Type B pancreatic cell (in vitro differentiated cells): Measurements from ENCODE around the gene TNRC6C. TPM values are rescaled to one million over a fixed set of nuclear protein-coding genes. Genes with fewer than 3 reads are reported as not detected.
"Not testable (repeated sequence)": the region's sequence is repeated elsewhere in the genome, so short reads cannot be mapped to it uniquely, and the experiment has no call there.

ENCODE experiments used
- DNase-seq: peaks from one replicate; pipeline ENCODE4 v3.0.0; 2021; ENCODE audit warnings: mixed read lengths; ENCODE audit not compliant: unreplicated experiment; ENCODE audit errors: extremely low spot score
- H3K27ac Mint-ChIP-seq: 2 replicates; pipeline ENCODE4 v1.8.0; 2021; ENCODE audit warnings: mild to moderate bottlenecking, mixed read lengths
- H3K27me3 Mint-ChIP-seq: 2 replicates; pipeline ENCODE4 v1.8.0; 2021; ENCODE audit warnings: mixed read lengths
- H3K36me3 Mint-ChIP-seq: 2 replicates; pipeline ENCODE4 v1.8.0; 2021; ENCODE audit warnings: mixed read lengths
- H3K4me1 Mint-ChIP-seq: one replicate; pipeline ENCODE4 v1.8.0; 2021; ENCODE audit warnings: mixed read lengths; ENCODE audit not compliant: unreplicated experiment
- H3K4me3 Mint-ChIP-seq: 2 replicates; pipeline ENCODE4 v1.8.0; 2021; ENCODE audit warnings: mild to moderate bottlenecking, mixed read lengths
- H3K9me3 Mint-ChIP-seq: 2 replicates; pipeline ENCODE4 v1.8.0; 2021; ENCODE audit warnings: mixed read lengths
- CTCF ChIP-seq: fragments of 200-600 bp; sonication (generic); conservative IDR thresholded peaks from 2 replicates; pipeline ENCODE4 v1.5.0; 2021; ENCODE audit warnings: antibody characterized with exemption, mild to moderate bottlenecking
- total RNA-seq: library from RNA; stranded (reverse); gene quantifications from 2 replicates; pipeline ENCODE4 v1.2.1, GENCODE V29; 2021; ENCODE audit warnings: low replicate concordance

The TNRC6C gene
- total RNA-seq, 1 donor from 2014 or later = 36.7 TPM

DNA sequence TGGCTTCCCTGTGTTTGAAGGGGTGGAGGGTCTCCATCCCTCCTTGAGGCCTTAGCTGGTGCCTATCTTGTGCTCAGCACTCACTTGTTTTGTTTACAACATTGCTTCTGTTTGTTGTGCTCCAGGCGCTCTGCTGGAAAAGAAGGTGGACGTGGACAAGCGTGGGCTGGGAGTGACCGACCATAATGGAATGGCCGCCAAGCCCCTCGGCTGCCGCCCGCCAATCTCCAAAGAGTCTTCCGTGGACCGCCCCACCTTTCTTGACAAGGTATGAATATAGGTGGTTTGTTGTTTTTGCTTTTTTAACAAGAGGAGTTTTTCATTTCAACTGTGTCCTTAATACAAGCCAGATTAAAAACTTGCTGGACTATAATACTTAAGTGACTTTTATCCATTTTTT lies 116.5 kb downstream of the TNRC6C start:
- H3K4me1 Mint-ChIP-seq = no peaks in the 10 kb centered on the region
- no peaks in the 10 kb centered on the region for H3K27me3 Mint-ChIP-seq
- DNase-seq = no peak
- peaks cover 19% of the 10 kb centered on the region for H3K36me3 Mint-ChIP-seq
- TF ChIP-seq CTCF = no peak
- no peak overlapping the region for H3K4me3 Mint-ChIP-seq
- no peak overlapping the region for H3K27ac Mint-ChIP-seq
- H3K9me3 Mint-ChIP-seq = no peaks in the 10 kb centered on the region

- Mint-ChIP-seq H3K4me3 (no peak overlapping the region), H3K36me3 (peaks cover 21% of the 10 kb centered on the region), H3K4me1 (no peaks in the 10 kb centered on the region), H3K9me3 (no peaks in the 10 kb centered on the region), H3K27me3 (no peaks in the 10 kb centered on the region), H3K27ac (no peak overlapping the region)
- no peak for TF ChIP-seq CTCF
- DNase-seq = no peak
Measured at GRCh38 chr17:78075545-78075944, 117.0 kb downstream of the TNRC6C start.

DNA sequence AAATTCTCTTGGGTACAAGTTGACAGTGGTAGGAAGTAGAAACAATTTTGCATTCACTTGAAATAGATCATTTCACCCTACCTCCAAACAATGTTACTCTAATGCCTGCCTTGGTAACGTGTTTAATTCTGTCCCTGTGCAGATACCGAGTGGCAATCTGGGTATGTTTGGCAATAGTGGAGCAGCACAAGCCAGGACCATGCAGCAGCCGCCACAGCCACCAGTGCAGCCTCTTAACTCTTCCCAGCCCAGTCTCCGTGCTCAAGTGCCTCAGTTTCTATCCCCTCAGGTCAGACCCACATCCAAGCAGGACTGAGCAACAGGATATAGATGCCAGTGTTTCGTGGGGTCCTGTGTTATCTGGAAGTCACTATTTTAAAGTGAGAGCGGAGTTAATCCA lies 120.8 kb downstream of the TNRC6C start:
- Mint-ChIP-seq H3K4me1 (peaks cover 6% of the 10 kb centered on the region), H3K9me3 (no peaks in the 10 kb centered on the region), H3K27ac (no peak overlapping the region), H3K36me3 (peaks cover 26% of the 10 kb centered on the region), H3K4me3 (no peak overlapping the region), H3K27me3 (no peaks in the 10 kb centered on the region)
- TF ChIP-seq CTCF = no peak
- no peak for DNase-seq

DNA sequence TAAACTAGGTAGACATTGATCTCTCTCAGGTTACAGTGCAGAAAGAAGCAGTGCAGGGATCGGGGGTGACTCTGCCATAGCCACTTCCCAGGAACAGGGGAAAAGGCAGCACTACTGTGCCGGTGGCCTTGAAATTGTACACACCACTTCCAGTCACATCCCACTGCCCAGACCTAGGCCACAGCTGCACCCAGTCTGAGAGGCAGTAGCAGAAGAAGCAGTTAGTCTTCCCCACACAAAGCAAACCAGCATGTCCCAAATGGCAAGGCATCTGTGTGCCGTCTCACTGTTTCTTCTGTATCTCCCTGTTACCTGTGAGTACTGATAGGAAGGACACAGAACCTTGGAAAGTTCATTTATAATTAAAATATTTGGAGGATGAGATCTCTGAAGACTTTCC lies 123.0 kb downstream of the TNRC6C start:
- peaks cover 6% of the 10 kb centered on the region for H3K4me1 Mint-ChIP-seq
- no peaks in the 10 kb centered on the region for H3K27me3 Mint-ChIP-seq
- H3K36me3 Mint-ChIP-seq = peaks cover 22% of the 10 kb centered on the region
- H3K9me3 Mint-ChIP-seq = no peaks in the 10 kb centered on the region
- no peak overlapping the region for H3K4me3 Mint-ChIP-seq
- no peak overlapping the region for H3K27ac Mint-ChIP-seq
- DNase-seq = no peak
- TF ChIP-seq CTCF = no peak

- H3K4me3 Mint-ChIP-seq, H3K27ac Mint-ChIP-seq, DNase-seq, H3K9me3 Mint-ChIP-seq, H3K27me3 Mint-ChIP-seq, H3K4me1 Mint-ChIP-seq: not testable (repeated sequence)
- H3K36me3 Mint-ChIP-seq = peaks cover 22% of the 10 kb centered on the region
Measured at GRCh38 chr17:78082355-78082872, 123.9 kb downstream of the TNRC6C start.

DNA sequence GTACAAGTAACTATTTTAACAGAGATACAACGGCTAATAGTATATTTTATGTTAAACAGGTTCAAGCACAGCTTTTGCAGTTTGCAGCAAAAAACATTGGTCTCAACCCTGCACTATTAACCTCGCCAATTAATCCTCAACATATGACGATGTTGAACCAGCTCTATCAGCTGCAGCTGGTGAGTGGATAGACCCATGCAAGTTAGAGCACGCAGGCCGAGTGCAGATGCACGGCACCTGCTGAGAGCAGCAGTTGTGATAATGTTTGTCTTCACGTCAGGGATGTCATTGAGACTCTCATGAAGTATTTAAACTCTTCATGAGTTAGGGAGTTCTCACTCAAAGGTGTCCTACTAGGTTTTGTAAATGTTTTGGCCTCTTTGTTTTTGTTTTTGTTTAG lies 124.5 kb downstream of the TNRC6C start:
- H3K4me3 Mint-ChIP-seq = no peak overlapping the region
- H3K27ac Mint-ChIP-seq = no peak overlapping the region
- H3K36me3 Mint-ChIP-seq = peaks cover 22% of the 10 kb centered on the region

More for the DNA sequence above, 124.5 kb downstream of the TNRC6C start:
- Mint-ChIP-seq H3K27me3 (no peaks in the 10 kb centered on the region), H3K4me1 (peaks cover 6% of the 10 kb centered on the region), H3K9me3 (no peaks in the 10 kb centered on the region)
- no peak for TF ChIP-seq CTCF
- DNase-seq = no peak
